DMS114 treated with DMSO at 0.1 percent for 48 hours (cell line): ENCODE results near the gene TMEM234.

Experiments used
- DNase-seq: peaks from one replicate; lab custom pipeline; 2025; ENCODE audit not compliant: unreplicated experiment; lab: John Stamatoyannopoulos, UW

Gene TMEM234

GRCh38 chr1:32201011-32201855 lies 20.9 kb downstream of the TMEM234 start:
- no peak for DNase-seq

GRCh38 chr1:32200226-32201010 lies 21.7 kb downstream of the TMEM234 start, which contains the start of gene CCDC28B:
Gene CCDC28B, plus strand, starts transcription at chr1:32200595. Its CDS starts 1,341 bp downstream, at chr1:32201936.
- DNase-seq = peak; percentile 55

- DNase-seq = no peak
Observed at GRCh38 chr1:32199717-32200072, 22.5 kb downstream of the TMEM234 start.

- no peak for DNase-seq
Observed at GRCh38 chr1:32199043-32199716, 23.0 kb downstream of the TMEM234 start.

- no peak for DNase-seq
Observed at GRCh38 chr1:32198237-32199042, 23.7 kb downstream of the TMEM234 start.

- DNase-seq = no peak
Observed at GRCh38 chr1:32197837-32198236, 24.3 kb downstream of the TMEM234 start.

GRCh38 chr1:32197074-32197473 lies 25.1 kb downstream of the TMEM234 start:
- DNase-seq = no peak

GRCh38 chr1:32195972-32196823 lies 26.0 kb downstream of the TMEM234 start:
- no peak for DNase-seq

GRCh38 chr1:32195531-32195930 lies 26.6 kb downstream of the TMEM234 start:
- no peak for DNase-seq

- no peak for DNase-seq
Observed at GRCh38 chr1:32194984-32195383, 27.2 kb downstream of the TMEM234 start.

GRCh38 chr1:32192220-32192948 lies 29.8 kb downstream of the TMEM234 start:
- DNase-seq = no peak

- DNase-seq = no peak
Observed at GRCh38 chr1:32187850-32188249, 34.3 kb downstream of the TMEM234 start.

GRCh38 chr1:32186491-32186890 lies 35.7 kb downstream of the TMEM234 start:
- no peak for DNase-seq

GRCh38 chr1:32186077-32186476 lies 36.1 kb downstream of the TMEM234 start:
- no peak for DNase-seq

- no peak for DNase-seq
Observed at GRCh38 chr1:32184650-32185049, 37.5 kb downstream of the TMEM234 start.

- DNase-seq = no peak
Observed at GRCh38 chr1:32182060-32182459, 40.1 kb downstream of the TMEM234 start.

GRCh38 chr1:32181563-32181962 lies 40.6 kb downstream of the TMEM234 start:
- no peak for DNase-seq

- no peak for DNase-seq
Observed at GRCh38 chr1:32181065-32181464, 41.1 kb downstream of the TMEM234 start.
